RPMI7951 (cell line): ENCODE measurements around the gene HMGXB4. TPM values are rescaled to one million over a fixed set of nuclear protein-coding genes. Genes with fewer than 3 reads are reported as not detected.

Experiments used
- DNase-seq: peaks from one replicate; pipeline ENCODE4 v3.0.0-alpha.2; 2012; ENCODE audit warnings: low read depth
- total RNA-seq: library from RNA; depleted of rRNA; stranded (reverse); fragments of >200 nt; shearing (Covaris generic); gene quantifications from 2 replicates; pipeline ENCODE4 v1.2.3, GENCODE V29; 2014

Gene HMGXB4
- total RNA-seq, 1 experiment from 2014 or later = 16.7 TPM

- DNase-seq = no peak
Measured at GRCh38 chr22:35310556-35311550, 53.6 kb downstream of the HMGXB4 start.

- no peak for DNase-seq
Measured at GRCh38 chr22:35311551-35311999, 54.3 kb downstream of the HMGXB4 start.

GRCh38 chr22:35312198-35313059, 55.1 kb downstream of the HMGXB4 start:
- peak; percentile 56 for DNase-seq

GRCh38 chr22:35313311-35314121, 56.2 kb downstream of the HMGXB4 start:
- DNase-seq = peak; percentile 84

GRCh38 chr22:35314161-35314942, 57.1 kb downstream of the HMGXB4 start:
- no peak for DNase-seq

GRCh38 chr22:35315141-35315854, 58.0 kb downstream of the HMGXB4 start:
- no peak for DNase-seq

GRCh38 chr22:35315855-35316745, 58.8 kb downstream of the HMGXB4 start:
- no peak for DNase-seq

GRCh38 chr22:35316751-35317150, 59.5 kb downstream of the HMGXB4 start:
- DNase-seq = no peak

GRCh38 chr22:35317680-35318290, 60.5 kb downstream of the HMGXB4 start:
- no peak for DNase-seq

- no peak for DNase-seq
Measured at GRCh38 chr22:35318346-35319215, 61.3 kb downstream of the HMGXB4 start.

- no peak for DNase-seq
Measured at GRCh38 chr22:35319244-35319985, 62.1 kb downstream of the HMGXB4 start.

GRCh38 chr22:35322126-35322525, 64.8 kb downstream of the HMGXB4 start:
- DNase-seq = no peak

GRCh38 chr22:35322893-35323292, 65.6 kb downstream of the HMGXB4 start:
- DNase-seq = no peak

- no peak for DNase-seq
Measured at GRCh38 chr22:35323305-35323704, 66.0 kb downstream of the HMGXB4 start.

- no peak for DNase-seq
Measured at GRCh38 chr22:35324067-35324466, 66.8 kb downstream of the HMGXB4 start.

- no peak for DNase-seq
Measured at GRCh38 chr22:35324762-35325161, 67.5 kb downstream of the HMGXB4 start.

- DNase-seq = no peak
Measured at GRCh38 chr22:35325209-35325608, 67.9 kb downstream of the HMGXB4 start.
